ENCODE data around the gene FGA. TPM values are rescaled to one million over a fixed set of nuclear protein-coding genes. Genes with fewer than 3 reads are reported as not detected.
A peak's percentile ranks its signal among the peaks of the same experiment; 100 is the strongest.

FGA gene
- total RNA-seq, 1 donor = not detected

DNA sequence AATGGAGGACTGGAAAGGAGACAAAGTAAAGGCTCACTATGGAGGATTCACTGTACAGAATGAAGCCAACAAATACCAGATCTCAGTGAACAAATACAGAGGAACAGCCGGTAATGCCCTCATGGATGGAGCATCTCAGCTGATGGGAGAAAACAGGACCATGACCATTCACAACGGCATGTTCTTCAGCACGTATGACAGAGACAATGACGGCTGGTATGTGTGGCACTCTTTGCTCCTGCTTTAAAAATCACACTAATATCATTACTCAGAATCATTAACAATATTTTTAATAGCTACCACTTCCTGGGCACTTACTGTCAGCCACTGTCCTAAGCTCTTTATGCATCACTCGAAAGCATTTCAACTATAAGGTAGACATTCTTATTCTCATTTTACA lies 21.0 kb downstream of the FGA start:
- no peak overlapping the region for H3K4me3 ChIP-seq (ENCODE audit: low read depth, low read length)
- no peak for DNase-seq (ENCODE audit: low read depth)
- TF ChIP-seq, protein P1, sequence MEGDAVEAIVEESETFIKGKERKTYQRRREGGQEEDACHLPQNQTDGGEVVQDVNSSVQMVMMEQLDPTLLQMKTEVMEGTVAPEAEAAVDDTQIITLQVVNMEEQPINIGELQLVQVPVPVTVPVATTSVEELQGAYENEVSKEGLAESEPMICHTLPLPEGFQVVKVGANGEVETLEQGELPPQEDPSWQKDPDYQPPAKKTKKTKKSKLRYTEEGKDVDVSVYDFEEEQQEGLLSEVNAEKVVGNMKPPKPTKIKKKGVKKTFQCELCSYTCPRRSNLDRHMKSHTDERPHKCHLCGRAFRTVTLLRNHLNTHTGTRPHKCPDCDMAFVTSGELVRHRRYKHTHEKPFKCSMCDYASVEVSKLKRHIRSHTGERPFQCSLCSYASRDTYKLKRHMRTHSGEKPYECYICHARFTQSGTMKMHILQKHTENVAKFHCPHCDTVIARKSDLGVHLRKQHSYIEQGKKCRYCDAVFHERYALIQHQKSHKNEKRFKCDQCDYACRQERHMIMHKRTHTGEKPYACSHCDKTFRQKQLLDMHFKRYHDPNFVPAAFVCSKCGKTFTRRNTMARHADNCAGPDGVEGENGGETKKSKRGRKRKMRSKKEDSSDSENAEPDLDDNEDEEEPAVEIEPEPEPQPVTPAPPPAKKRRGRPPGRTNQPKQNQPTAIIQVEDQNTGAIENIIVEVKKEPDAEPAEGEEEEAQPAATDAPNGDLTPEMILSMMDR (IDR thresholded peaks at IDR 0.05; ENCODE audit: insufficient read depth, low read depth, low read length) = no peak

DNA sequence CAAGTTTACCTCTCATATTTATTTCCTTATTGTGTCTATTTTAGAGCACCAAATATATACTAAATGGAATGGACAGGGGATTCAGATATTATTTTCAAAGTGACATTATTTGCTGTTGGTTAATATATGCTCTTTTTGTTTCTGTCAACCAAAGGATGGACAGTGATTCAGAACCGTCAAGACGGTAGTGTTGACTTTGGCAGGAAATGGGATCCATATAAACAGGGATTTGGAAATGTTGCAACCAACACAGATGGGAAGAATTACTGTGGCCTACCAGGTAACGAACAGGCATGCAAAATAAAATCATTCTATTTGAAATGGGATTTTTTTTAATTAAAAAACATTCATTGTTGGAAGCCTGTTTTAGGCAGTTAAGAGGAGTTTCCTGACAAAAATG lies 21.5 kb downstream of the FGA start:
- TF ChIP-seq, protein P1 (IDR thresholded peaks at IDR 0.05; ENCODE audit: insufficient read depth, low read depth, low read length) = no peak
- H3K4me3 ChIP-seq (ENCODE audit: low read depth, low read length) = no peak overlapping the region

DNA sequence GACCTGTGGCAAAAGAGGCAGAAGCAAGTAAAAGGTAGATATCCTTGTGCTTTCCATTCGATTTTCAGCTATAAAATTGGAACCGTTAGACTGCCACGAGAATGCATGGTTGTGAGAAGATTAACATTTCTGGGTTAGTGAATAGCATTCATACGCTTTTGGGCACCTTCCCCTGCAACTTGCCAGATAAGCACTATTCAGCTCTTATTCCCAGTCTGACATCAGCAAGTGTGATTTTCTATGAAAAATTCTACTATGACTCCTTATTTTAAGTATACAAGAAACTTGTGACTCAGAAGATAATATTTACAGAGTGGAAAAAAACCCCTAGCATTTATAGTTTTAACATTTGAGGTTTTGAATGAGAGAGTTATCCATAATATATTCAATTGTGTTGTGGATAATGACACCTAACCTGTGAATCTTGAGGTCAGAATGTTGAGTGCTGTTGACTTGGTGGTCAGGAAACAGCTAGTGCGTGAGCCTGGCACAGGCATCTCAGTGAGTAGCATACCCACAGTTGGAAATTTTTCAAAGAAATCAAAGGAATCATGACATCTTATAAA lies 23.8 kb downstream of the FGA start:
- TF ChIP-seq, protein P1 (IDR thresholded peaks at IDR 0.05; ENCODE audit: insufficient read depth, low read depth, low read length) = no peak
- H3K4me3 ChIP-seq (ENCODE audit: low read depth, low read length) = no peak overlapping the region
- no peak for DNase-seq (ENCODE audit: low read depth)

More for the DNA sequence above, 21.5 kb downstream of the FGA start:
- DNase-seq (ENCODE audit: low read depth) = no peak

DNA sequence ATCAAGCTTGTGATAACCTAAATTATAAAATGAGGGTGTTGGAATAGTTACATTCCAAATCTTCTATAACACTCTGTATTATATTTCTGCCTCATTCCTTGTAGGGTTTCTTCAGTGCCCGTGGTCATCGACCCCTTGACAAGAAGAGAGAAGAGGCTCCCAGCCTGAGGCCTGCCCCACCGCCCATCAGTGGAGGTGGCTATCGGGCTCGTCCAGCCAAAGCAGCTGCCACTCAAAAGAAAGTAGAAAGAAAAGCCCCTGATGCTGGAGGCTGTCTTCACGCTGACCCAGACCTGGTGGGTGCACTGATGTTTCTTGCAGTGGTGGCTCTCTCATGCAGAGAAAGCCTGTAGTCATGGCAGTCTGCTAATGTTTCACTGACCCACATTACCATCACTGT lies 24.8 kb downstream of the FGA start:
- H3K4me3 ChIP-seq (ENCODE audit: low read depth, low read length) = no peak overlapping the region
- DNase-seq (ENCODE audit: low read depth) = no peak
- TF ChIP-seq, protein P1 (IDR thresholded peaks at IDR 0.05; ENCODE audit: insufficient read depth, low read depth, low read length) = no peak

DNA sequence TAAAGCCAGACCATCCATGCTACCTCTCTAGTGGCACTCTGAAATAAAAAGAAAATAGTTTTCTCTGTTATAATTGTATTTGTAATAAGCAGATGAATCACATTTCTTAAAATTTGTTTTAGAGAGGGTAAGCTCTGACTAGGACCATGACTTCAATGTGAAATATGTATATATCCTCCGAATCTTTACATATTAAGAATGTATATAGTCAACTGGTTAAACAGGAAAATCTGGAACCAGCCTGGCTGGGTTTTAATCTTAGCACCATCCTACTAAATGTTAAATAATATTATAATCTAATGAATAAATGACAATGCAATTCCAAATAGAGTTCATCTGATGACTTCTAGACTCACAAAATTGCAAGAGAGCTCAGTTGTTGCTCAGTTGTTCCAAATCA lies 26.2 kb downstream of the FGA start:
- H3K4me3 ChIP-seq (ENCODE audit: low read depth, low read length) = no peak overlapping the region
- DNase-seq (ENCODE audit: low read depth) = no peak
- TF ChIP-seq, protein P1 (IDR thresholded peaks at IDR 0.05; ENCODE audit: insufficient read depth, low read depth, low read length) = no peak

DNA sequence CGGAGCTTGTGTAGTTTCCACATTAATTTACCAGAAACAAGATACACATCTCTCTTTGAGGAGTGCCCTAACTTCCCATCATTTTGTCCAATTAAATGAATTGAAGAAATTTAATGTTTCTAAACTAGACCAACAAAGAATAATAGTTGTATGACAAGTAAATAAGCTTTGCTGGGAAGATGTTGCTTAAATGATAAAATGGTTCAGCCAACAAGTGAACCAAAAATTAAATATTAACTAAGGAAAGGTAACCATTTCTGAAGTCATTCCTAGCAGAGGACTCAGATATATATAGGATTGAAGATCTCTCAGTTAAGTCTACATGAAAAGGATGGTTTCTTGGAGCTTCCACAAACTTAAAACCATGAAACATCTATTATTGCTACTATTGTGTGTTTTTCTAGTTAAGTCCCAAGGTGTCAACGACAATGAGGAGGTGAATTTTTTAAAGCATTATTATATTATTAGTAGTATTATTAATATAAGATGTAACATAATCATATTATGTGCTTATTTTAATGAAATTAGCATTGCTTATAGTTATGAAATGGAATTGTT lies 27.8 kb downstream of the FGA start, which contains the start of gene FGB:
Gene FGB (plus strand): TSS at position 315 of the 558 bp plus-strand sequence. CDS start 8 bp downstream, at position 323.
- no peak for DNase-seq (ENCODE audit: low read depth)
- TF ChIP-seq, protein P1 (IDR thresholded peaks at IDR 0.05; ENCODE audit: insufficient read depth, low read depth, low read length) = no peak
- no peak within 1 kb of the TSS for H3K4me3 ChIP-seq (ENCODE audit: low read depth, low read length)

DNA sequence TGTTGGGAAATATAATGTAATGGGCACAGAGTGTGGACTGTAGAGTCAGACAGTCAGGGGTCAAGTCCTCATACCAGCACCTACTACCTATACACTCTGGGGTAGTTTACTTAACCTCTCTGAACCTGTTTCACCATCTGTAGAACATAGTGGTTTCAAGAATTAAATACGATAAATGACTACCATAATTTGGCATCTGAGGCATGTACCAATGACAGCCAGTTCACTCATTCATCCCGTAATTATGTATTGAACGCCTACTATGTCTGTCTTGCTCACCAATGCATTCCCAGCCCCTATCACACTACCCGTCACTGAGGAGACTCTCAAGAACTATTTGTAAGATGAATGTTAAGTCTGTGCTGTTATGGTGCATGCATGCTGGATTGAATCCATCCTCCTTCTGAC lies 29.7 kb downstream of the FGA start:
- DNase-seq (ENCODE audit: low read depth) = peak; percentile 28
- TF ChIP-seq, protein P1 (IDR thresholded peaks at IDR 0.05; ENCODE audit: insufficient read depth, low read depth, low read length) = no peak
- H3K4me3 ChIP-seq (ENCODE audit: low read depth, low read length) = no peak overlapping the region
